ENCODE results near the gene MLLT3.

MLLT3 gene

GRCh38 chr9:20292002-20292401 lies 330.3 kb downstream of the MLLT3 start:
- no peaks in the 10 kb centered on the region for H3K4me1 ChIP-seq (ENCODE audit: control insufficient read depth, insufficient read depth, low read length, poor library complexity, severe bottlenecking)
- H3K27ac ChIP-seq (ENCODE audit: low read depth, low read length, severe bottlenecking), result no peak overlapping the region
- no peak overlapping the region for H3K4me3 ChIP-seq (ENCODE audit: extremely low read depth, insufficient read depth, low read length, poor library complexity, severe bottlenecking)
- 91 to 100% methylated on average over 1 to 3 of the region's 4 CpGs for WGBS, 2 experiments (ENCODE audit: insufficient coverage in 2 of 2)
- no peaks in the 10 kb centered on the region for H3K9me3 ChIP-seq (ENCODE audit: control insufficient read depth, low read length)
- H3K36me3 ChIP-seq (ENCODE audit: control insufficient read depth, insufficient read depth, low read length), result no peaks in the 10 kb centered on the region

Measured in mesodermal cell (in vitro differentiated cells).